HL-60/S4 (cell line): ENCODE data around the gene SLITRK1.

Source experiments
- in situ Hi-C: fragments of 300-500 bp; cut with MboI; formaldehyde crosslinking; loops from 2 replicates; pipeline ENCODE4 v1.14.3; 2022; ENCODE audit warnings: low sequenced_read_pairs

Gene SLITRK1

DNA sequence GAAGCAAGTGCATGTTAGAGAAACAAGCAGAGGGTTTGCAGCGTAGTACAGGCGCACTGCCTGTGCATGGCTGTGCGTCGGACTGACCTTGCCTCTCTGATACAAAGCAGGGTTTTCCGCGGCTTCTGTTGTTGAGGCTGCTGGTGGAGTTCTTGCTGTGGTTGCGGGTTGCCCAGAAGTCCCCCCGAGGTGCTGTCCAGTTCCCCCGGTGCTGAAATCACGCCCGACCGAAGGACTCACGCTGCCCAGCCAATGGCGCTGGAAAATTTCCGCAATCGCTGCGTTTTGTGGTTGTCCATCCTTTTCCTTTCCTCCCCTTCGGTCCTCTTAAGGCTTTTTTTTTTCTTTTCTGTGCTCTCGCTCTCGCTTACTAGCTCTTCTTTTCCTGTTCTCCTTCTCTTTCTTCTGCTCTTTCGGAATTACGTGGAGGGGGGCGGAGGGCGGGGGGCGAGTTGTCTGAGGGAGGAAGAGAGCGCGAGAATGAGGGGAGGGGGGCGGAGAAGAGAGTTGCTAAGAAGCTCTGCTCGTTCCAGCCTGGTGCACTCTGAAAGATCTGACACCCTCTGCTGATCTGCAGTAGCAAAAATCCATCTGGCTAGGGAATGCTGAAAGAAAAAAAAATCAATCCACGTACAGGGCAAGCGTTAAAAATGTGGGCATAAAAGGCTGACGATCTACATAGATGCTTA, at the start of gene SLITRK1:
Gene SLITRK1, minus strand, starts transcription at position 558 of the 689 bp plus-strand sequence. CDS start 967 bp downstream, outside the sequence.
- in situ Hi-C loops, result no loop called here

GRCh38 chr13:83929157-83929556, 46.9 kb upstream of the SLITRK1 start:
- in situ Hi-C loops, result no loop called here

DNA sequence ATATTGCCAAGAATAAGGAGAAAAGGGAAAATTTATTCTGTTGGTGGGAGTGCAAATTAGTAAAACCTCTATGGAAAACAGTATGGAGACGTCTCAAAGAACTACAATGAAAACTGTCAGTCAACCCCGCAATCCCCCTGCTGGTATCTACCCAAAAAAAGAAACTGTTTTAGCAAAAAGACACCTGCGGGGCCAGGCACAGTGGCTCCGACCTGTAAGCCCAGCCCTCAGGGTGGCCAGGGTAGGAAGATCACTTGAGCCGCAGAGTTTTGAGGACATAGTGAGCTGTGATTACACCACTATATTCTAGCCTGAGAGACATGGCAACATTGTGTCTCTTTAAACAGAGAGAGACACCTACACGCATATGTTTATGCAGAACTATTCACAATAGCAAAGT, 37.5 kb upstream of the SLITRK1 start:
- in situ Hi-C loops, result no loop called here

DNA sequence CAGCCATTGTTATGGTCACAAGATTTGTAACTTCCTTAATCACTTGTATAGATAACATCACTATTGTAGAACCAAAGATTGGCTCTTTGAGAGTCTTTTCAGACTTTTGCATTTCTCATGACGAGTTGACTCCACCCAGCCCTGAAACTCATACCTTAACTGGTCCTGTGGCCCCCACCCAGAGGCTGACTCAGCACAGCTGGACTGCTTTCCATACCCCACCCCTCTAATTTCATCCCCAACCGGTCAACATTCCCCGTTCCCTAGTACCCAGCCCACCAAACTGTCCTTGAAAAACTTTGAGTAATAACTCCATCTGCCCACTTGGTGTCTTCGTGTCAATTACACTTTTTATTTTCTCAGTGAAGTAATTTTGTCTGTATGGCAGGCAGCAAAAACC, 32.1 kb upstream of the SLITRK1 start:
- in situ Hi-C loops, result no loop called here

DNA sequence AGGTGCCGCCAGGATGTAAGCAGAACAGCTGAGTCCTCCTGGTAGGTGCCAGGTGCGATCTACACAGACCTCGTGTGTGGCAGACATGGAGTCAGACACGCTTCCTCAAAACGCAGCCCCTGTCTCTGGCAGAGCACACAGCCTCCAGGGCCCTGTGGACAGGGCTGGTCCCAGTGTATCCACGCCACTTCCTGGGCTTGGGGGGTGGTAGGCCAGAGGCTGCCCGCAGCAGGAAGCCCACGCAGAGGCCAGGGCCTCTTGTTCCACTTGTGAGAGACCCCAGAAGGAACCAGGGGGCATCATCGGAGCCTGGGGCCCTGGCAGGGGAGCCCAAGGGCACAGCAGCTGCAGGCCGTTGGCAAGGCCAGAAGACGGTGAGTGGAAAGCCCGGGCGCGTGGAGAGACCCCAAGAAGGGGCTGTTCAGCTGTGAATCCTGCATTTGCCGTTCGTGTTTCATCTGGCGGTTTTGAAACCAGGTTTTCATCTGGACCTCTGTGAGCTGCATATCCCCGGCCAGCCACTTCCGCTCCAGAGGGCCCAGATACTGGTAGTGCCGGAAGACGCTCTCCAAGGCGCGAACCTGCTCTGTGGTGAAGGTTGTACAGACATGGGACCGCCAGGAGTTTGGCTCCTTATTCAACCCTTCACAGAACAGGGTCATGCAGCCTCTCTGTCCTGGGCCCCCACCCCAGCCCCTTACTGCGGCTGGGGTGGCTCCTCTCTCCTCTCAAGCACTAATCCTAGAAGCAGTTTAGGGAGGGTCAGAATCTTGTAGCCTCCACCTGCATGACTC, 25.1 kb upstream of the SLITRK1 start:
- in situ Hi-C loops, result no loop called here

GRCh38 chr13:83906240-83906820, 24.1 kb upstream of the SLITRK1 start:
- in situ Hi-C loops, result no loop called here

DNA sequence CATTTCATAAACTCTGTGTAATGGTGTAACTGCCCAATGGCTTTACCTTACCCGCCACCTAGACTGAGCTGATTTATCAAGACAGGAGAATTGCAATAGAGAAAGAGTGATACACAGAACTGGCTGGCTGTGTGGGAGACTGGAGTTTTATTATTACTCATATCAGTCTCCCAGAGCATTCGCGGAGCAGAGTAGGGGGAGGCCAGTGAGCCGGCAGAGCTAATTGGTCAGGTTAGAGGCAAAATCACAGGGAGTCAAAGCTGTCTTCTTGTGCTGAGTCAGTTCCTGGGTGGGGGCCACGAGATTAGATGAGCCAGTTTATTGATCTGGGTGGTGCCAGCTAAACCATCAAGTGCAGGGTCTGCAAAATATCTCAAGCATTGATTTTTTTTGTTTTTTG, 23.4 kb upstream of the SLITRK1 start:
- in situ Hi-C loops, result no loop called here

DNA sequence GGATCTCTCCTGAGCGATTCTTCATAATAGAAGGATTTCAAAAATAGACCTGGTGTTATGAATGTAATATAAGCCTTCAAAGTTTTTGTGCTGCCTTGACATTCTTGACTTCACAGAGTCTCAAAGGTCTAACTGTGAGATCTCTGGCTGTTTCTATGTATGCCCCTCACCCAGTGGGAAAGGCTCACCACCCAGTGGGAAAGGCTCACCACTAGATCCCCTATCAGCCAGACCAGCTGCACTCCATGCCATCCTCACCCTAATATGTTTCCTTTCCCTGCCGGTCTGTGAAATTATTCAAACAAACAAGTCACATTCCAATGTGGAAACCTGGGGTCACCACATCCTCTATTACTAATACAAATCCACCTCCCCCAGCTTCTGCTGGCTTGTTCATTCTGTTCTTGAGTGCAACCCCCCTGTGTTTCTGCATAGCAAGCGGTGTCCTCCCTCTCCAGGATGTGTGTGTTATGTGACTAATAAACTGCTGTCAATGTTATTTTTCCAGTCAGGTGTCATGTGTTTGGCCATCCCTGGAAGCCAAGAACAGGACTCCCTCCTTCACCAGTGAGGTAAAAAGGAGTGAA, 13.8 kb upstream of the SLITRK1 start:
- in situ Hi-C loops, result no loop called here

GRCh38 chr13:83890358-83890757, 8.1 kb upstream of the SLITRK1 start:
- in situ Hi-C loops, result no loop called here

DNA sequence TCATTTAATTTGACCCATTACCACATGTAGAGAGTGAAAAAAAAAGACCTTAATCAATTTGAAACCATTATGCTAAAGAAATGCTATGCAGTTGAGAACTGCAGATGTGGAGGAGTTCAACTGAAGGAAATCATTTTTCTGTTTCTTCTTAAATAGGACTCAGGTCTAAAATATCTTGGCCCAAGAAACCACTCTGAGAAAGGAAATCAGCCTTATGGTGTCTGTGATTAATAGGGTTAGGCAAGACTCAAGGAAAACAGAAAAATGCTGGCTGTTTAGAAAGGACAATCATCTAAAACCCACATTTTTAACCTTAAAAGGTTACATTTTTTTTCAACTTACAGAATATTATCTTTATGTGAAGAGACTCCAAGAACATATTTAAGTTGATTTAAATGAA, 1.9 kb upstream of the SLITRK1 start:
- in situ Hi-C loops, result no loop called here

DNA sequence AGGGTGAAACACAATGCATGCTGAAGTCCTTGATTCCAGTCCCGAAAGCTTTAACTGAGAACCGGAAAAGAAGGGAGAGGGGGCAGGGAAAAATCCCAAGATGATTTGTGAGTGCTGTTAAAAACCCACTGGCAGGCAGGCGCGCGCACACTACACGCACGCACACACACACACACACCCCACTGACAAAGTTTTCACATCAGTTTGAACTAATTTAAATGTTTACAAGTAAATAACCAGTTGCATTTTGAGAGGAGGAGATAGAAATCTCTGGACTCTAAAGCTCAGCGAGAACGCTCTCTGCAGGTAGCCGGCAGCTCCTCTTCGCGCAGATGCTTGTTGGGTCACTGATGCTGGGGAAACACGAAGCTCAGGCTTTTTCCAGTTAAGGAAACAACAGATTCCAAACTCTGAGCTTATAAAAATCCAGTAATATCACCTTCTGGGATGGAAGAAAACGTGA, 818 bp upstream of the SLITRK1 start:
- in situ Hi-C loops, result no loop called here

DNA sequence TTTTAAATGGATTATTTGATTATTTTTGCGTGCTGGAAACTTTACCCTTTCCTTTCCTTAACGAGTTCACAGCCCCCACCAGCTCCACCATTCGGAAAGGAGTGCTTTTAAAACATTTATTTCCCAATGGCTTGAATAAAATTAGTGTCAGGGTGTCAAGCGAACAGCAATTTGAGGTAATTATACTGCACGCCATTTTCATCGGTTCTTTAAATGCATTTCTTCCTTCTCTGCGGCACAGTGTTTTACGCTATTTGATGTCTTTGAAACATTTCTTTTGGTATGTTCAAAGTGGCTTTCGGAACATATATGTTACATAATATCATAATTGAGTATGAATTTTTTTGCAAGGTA, 309 bp upstream of the SLITRK1 start:
- in situ Hi-C loops, result no loop called here

DNA sequence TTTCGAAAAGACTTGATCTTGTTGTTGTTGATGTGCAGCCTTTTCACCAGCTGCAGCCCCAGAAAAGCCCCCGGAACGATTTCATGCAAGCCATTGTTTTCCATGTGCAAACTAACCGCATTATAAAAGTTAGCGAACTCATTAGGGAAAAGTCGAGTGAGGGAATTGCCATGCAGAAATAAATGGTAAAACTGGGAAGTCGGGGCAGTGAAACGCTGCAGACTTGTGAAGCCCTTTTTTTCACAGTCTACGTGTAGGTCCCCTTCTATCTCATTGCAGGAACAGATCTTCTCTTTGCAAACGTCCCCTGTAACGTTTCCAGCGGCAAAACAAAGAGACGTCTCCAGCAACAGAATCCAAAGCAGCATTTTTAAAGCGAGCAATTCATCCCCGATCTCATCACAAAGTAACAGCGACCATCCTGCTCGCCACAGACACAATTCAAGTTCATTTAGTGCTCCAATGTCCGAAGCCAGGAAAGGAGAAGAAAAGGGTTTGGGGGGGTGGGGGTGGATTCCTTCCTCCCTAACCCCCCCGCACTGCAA, 1.1 kb downstream of the SLITRK1 start:
- in situ Hi-C loops, result no loop called here

GRCh38 chr13:83880275-83881139, 1.8 kb downstream of the SLITRK1 start:
- in situ Hi-C loops, result no loop called here

DNA sequence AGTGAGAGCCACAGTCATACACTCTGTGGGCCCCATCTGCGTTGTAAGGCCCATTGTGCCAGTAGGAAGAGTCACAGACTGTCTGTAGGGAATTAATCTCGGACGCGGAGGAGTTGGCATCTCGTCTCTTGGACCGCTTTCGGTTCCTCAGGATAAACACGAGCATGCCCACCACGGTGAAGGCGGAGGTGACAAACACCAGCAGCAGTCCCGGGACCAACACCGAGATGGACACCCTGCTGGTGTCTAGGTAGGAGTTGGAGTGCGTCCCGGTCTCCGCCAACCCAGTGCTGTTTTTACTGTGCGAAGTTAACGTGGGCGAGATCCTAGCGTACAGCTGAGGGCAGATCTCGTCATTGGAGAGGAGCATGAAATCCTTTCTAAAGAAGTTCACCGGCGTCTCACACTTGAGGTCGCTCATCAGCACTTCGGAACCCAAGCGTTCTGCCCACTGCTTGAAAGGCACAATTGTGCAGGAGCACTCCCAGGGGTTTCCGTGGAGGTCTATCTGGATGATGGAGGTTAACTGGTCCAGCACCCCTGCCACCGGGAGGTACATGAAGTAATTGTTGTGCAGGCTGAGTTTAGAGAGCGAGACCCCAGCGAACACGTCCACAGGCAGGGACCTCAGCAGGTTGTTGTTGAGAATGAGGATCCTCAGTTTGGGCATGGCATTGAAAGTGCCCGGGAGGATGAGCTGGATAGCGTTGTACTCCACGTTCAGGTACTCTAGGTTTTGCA, 2.7 kb downstream of the SLITRK1 start:
- in situ Hi-C loops, result no loop called here

DNA sequence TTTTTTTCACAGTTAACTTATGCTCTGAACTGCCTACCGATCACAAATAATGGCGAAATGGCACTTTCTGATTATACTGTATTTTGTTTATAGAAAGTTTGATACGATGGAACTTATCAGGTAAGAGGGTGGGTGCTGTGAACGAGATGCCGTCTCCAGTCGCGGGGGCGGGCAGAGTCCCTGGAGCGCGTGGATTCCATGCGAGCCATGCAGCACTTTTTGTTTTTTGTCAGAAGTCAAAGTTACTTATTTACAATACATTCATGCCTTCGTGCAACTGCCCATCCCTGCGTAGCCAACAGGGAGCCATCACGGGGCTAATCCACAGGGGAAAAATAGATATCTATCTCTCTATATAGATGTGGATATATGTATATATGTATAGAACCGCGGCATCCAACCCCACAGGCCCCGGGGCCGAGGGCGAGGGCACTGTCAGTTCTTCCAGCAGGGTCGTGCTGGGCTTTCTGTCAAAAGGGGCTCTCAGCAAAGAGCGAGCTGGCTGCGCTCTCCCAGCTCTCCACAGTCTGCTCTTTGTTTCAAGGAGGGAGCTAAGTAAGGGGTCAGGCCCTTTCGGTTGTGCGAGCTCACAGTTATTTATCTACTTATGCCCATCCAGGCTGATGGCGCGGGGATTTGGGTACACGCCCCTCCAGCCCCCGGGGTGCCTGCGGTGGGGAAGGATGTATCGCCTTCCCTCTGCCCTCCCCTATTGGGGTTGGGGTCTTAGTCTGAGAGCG, 3.4 kb downstream of the SLITRK1 start:
- in situ Hi-C loops, result no loop called here

GRCh38 chr13:83877651-83878355, 4.5 kb downstream of the SLITRK1 start:
- in situ Hi-C loops, result no loop called here

- in situ Hi-C loops, result no loop called here
These were observed 5.7 kb downstream of the SLITRK1 start for GRCh38 chr13:83876546-83876945.
